Lung (tissue), 12 donors: ENCODE data around the gene RASL12. TPM values are rescaled to one million over a fixed set of nuclear protein-coding genes. Genes with fewer than 3 reads are reported as not detected.
"Not testable (repeated sequence)": the region's sequence is repeated elsewhere in the genome, so short reads cannot be mapped to it uniquely, and the experiment has no call there.

Experiments used
- ATAC-seq: fragments of 200-7000 bp; cut with Tn5 transposase; one replicate; pipeline ENCODE4 v1.9.1; 2020; ENCODE audit warnings: moderate number of reproducible peaks; ENCODE audit not compliant: insufficient read depth, low FRiP score
- DNase-seq, 3 donors: peaks; one replicate each; pipeline ENCODE4 v3.0.0-alpha.2; 2013 to 2017
- H3K27ac ChIP-seq, 2 donors: one replicate each; pipeline ENCODE4 v1.5.1; 2013; ENCODE audit warnings: mild to moderate bottlenecking in 2 of 2, moderate library complexity in 2 of 2, control low read depth in 1 of 2, inconsistent platforms in 1 of 2, low read depth in 1 of 2, low read length in 1 of 2
- H3K27me3 ChIP-seq, 3 donors: one replicate each; pipeline ENCODE4 v1.5.1; 2013; ENCODE audit warnings: low read length in 2 of 3; ENCODE audit not compliant: control insufficient read depth in 3 of 3, insufficient read depth in 3 of 3
- H3K36me3 ChIP-seq, 4 donors: one replicate each; pipeline ENCODE4 v1.5.1; 2013; ENCODE audit warnings: low read length in 4 of 4, mild to moderate bottlenecking in 1 of 4, moderate library complexity in 1 of 4; ENCODE audit not compliant: control insufficient read depth in 4 of 4, insufficient read depth in 4 of 4
- H3K4me1 ChIP-seq, 5 donors: one replicate each; pipeline ENCODE4 v1.5.1; 2013; ENCODE audit warnings: low read length in 5 of 5, mild to moderate bottlenecking in 2 of 5, moderate library complexity in 1 of 5; ENCODE audit not compliant: control insufficient read depth in 5 of 5, insufficient read depth in 5 of 5
- H3K4me3 ChIP-seq: one replicate; pipeline ENCODE4 v1.5.1; 2013; ENCODE audit warnings: mild to moderate bottlenecking, control low read depth, moderate library complexity
- H3K9ac ChIP-seq, 2 donors: one replicate each; pipeline ENCODE4 v1.5.1; 2013; ENCODE audit warnings: low read length in 2 of 2, control low read depth in 1 of 2; ENCODE audit not compliant: insufficient read depth in 1 of 2
- H3K9me3 ChIP-seq, 4 donors: one replicate each; pipeline ENCODE4 v1.5.1; 2013; ENCODE audit warnings: low read length in 3 of 4, mild to moderate bottlenecking in 1 of 4, moderate library complexity in 1 of 4; ENCODE audit not compliant: control insufficient read depth in 4 of 4, insufficient read depth in 3 of 4
- WGBS, 2 donors: extraction: QIAGEN DNeasy Blood & Tissue Kit; methylation state at CpG; one replicate each; pipeline ENCODE4 v1.1.7; 2013; 5-methylcytosine and 5-hydroxymethylcytosine counted together
- polyA plus RNA-seq, 2 donors: library from polyadenylated mRNA; stranded (reverse); fragments of 200-250 nt; gene quantifications; one replicate each; pipeline ENCODE4 v1.2.1, GENCODE V29; 2013
- total RNA-seq, 2 donors: library from RNA; depleted of rRNA in 1 of 2; stranded (reverse); fragments of >200 nt in 1 of 2; gene quantifications; one replicate each; pipeline ENCODE4 v1.2.1, GENCODE V29; 2014 to 2021
- TF ChIP-seq, protein P1 (sequence below): IDR thresholded peaks from 2 replicates; pipeline ENCODE4 v1.5.1; 2012; ENCODE audit warnings: mild to moderate bottlenecking; ENCODE audit errors: control extremely low read depth, extremely low read depth
- donor health status: control.
- donor health status: control.
- donor health status: Bipolar disorder and iron deficiency.
- donor health status: healthy.
- donor health status: DM: yes; HTN: yes; CAD: no.

The RASL12 gene
- total and polyA plus RNA-seq, 4 donors: 13.8 to 75.7 (median 23.2) TPM

DNA sequence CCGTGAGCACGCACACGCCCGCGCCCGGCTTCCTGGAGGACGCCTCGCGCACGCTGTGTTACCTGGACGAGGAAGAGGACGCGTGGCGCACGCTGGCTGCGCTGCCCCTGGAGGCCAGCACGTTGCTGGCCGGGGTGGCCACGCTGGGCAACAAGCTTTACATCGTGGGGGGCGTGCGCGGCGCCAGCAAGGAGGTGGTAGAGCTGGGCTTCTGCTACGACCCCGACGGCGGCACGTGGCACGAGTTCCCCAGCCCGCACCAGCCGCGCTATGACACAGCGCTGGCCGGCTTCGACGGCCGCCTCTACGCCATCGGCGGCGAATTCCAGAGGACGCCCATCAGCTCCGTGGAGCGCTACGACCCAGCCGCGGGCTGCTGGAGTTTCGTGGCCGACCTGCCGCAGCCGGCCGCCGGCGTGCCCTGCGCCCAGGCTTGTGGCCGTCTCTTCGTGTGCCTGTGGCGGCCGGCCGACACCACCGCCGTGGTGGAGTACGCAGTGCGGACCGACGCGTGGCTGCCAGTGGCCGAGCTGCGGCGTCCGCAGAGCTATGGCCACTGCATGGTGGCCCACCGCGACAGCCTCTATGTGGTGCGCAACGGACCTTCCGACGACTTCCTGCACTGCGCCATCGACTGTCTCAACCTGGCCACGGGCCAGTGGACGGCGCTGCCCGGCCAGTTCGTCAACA lies 9.6 kb upstream of the RASL12 start:
- no peak for DNase-seq
- H3K36me3 ChIP-seq: no peaks in the 10 kb centered on the region
- H3K4me3 ChIP-seq: no peak overlapping the region
- H3K27me3 ChIP-seq: no peaks in the 10 kb centered on the region
- no peak overlapping the region for H3K9ac ChIP-seq
- peaks cover 0 to 8% (median 0%) of the 10 kb centered on the region in 4 donors for H3K9me3 ChIP-seq
- WGBS, 2 donors: 62 to 74% methylated on average over 74 to 85 of the region's 85 CpGs
- TF ChIP-seq, protein P1, sequence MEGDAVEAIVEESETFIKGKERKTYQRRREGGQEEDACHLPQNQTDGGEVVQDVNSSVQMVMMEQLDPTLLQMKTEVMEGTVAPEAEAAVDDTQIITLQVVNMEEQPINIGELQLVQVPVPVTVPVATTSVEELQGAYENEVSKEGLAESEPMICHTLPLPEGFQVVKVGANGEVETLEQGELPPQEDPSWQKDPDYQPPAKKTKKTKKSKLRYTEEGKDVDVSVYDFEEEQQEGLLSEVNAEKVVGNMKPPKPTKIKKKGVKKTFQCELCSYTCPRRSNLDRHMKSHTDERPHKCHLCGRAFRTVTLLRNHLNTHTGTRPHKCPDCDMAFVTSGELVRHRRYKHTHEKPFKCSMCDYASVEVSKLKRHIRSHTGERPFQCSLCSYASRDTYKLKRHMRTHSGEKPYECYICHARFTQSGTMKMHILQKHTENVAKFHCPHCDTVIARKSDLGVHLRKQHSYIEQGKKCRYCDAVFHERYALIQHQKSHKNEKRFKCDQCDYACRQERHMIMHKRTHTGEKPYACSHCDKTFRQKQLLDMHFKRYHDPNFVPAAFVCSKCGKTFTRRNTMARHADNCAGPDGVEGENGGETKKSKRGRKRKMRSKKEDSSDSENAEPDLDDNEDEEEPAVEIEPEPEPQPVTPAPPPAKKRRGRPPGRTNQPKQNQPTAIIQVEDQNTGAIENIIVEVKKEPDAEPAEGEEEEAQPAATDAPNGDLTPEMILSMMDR: no peak
- no peak for ATAC-seq
- H3K4me1 ChIP-seq: peaks cover 10 to 41% (median 21%) of the 10 kb centered on the region in 5 donors
- no peak overlapping the region for H3K27ac ChIP-seq

DNA sequence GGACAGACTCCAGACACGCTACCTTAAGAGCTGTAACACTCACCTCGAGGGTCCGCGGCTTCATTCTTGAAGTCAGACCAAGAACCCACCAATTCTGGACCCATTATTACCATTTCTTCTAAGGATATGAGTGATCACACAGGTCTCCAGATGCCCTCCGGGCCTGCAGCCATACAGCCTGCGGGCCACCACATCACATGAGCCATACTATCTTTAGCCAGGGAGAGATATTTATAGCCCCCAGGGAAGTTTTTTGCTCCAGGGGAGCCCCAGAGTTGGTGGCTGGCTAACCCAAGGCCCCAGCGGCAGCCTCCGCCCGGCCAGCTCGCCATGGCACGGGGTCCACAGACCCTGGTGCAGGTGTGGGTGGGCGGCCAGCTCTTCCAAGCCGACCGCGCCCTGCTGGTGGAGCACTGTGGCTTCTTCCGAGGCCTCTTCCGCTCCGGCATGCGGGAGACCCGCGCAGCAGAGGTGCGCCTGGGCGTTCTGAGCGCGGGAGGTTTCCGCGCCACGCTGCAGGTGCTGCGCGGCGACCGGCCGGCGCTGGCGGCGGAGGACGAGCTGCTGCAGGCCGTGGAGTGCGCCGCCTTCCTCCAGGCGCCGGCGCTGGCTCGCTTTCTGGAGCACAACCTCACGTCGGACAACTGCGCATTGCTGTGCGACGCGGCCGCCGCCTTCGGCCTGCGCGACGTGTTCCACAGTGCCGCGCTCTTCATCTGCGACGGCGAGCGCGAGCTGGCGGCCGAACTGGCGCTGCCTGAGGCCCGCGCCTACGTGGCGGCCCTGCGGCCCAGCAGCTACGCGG lies 8.9 kb upstream of the RASL12 start, which contains the start of gene KBTBD13:
KBTBD13 (plus strand) TSS at position 261 of the 805 bp plus-strand sequence; CDS start at position 331, 70 bp downstream.
- Histone ChIP-seq H3K27ac (peak within 1 kb of the TSS in 1 of 2 donors; percentile 72), H3K4me3 (no peak within 1 kb of the TSS), H3K9me3 (peaks cover 0 to 8% (median 0%) of the 10 kb centered on the region in 4 donors), H3K4me1 (peaks cover 10 to 41% (median 14%) of the 10 kb centered on the region in 5 donors), H3K9ac (no peak within 1 kb of the TSS), H3K27me3 (no peaks in the 10 kb centered on the region), H3K36me3 (no peaks in the 10 kb centered on the region)
- TF ChIP-seq, protein P1: no peak
- ATAC-seq (no peak), DNase-seq (no peak)
- 76 to 85% methylated on average over 61 to 73 of the region's 73 CpGs for WGBS, 2 donors

DNA sequence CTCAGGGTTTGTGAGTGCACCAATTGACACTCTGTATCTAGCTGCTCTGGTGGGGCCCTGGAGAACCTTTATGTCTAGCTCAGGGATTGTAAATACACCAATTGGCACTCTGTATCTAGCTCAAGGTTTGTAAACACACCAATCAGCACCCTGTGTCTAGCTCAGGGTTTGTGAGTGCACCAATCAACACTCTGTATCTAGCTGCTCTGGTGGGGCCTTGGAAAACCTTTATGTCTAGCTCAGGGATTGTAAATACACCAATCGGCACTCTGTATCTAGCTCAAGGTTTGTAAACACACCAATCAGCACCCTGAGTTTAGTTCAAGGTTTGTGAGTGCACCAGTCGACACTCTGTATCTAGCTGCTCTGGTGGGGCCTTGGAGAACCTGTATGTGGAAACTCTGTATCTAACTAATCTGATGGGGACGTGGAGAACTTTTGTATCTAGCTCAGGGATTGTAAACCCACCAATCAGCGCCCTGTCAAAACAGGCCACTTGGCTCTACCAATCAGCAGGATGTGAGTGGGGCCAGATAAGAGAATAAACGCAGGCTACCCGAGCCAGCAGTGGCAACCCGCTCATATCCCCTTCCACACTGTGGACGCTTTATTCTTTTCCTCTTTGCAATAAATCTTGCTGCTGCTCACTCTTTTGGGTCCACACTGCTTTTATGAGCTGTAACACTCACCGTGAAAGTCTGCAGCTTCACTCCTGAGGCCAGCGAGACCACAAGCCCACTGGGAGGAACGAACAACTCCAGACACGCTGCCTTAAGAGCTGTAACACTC lies 8.0 kb upstream of the RASL12 start:
- not testable (repeated sequence) for H3K9me3 ChIP-seq, ATAC-seq, H3K36me3 ChIP-seq, H3K4me3 ChIP-seq, H3K9ac ChIP-seq, DNase-seq, H3K27me3 ChIP-seq
- H3K27ac ChIP-seq: peak overlapping the region in 1 of 2 donors; percentile 72
- H3K4me1 ChIP-seq: peaks cover 5 to 41% (median 18%) of the 10 kb centered on the region in 5 donors
- WGBS, 2 donors: 46 to 65% methylated on average over 12 of the region's 12 CpGs

DNA sequence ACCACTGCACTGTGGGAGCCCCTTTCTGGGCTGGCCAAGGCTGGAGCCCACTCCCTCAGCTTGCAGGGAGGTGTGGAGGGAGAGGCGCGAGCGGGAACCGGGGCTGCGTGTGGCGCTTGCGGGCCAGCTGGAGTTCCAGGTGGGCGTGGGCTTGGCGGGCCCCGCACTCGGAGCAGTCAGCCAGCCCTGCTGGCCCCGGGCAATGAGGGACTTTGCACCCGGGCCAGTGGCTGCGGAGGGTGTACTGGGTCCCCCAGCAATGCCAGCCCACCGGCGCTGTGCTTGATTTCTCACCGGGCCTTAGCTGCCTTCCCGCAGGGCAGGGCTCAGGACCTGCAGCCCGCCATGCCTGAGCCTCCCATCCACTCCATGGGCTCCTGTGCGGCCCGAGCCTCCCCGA lies 7.2 kb upstream of the RASL12 start:
- ATAC-seq, DNase-seq: not testable (repeated sequence)
- WGBS, 2 donors: 96 to 98% methylated on average over 7 to 22 of the region's 22 CpGs

More for the DNA sequence above, 7.2 kb upstream of the RASL12 start:
- H3K9ac ChIP-seq, H3K9me3 ChIP-seq, H3K27me3 ChIP-seq, H3K4me3 ChIP-seq, H3K27ac ChIP-seq, H3K36me3 ChIP-seq: not testable (repeated sequence)
- peaks cover 5 to 44% (median 23%) of the 10 kb centered on the region in 5 donors for H3K4me1 ChIP-seq
